ENCODE results near the gene RPH3AL. TPM values are rescaled to one million over a fixed set of nuclear protein-coding genes. Genes with fewer than 3 reads are reported as not detected.

Gene RPH3AL
- polyA plus RNA-seq, 1 experiment: 4.0 TPM

DNA sequence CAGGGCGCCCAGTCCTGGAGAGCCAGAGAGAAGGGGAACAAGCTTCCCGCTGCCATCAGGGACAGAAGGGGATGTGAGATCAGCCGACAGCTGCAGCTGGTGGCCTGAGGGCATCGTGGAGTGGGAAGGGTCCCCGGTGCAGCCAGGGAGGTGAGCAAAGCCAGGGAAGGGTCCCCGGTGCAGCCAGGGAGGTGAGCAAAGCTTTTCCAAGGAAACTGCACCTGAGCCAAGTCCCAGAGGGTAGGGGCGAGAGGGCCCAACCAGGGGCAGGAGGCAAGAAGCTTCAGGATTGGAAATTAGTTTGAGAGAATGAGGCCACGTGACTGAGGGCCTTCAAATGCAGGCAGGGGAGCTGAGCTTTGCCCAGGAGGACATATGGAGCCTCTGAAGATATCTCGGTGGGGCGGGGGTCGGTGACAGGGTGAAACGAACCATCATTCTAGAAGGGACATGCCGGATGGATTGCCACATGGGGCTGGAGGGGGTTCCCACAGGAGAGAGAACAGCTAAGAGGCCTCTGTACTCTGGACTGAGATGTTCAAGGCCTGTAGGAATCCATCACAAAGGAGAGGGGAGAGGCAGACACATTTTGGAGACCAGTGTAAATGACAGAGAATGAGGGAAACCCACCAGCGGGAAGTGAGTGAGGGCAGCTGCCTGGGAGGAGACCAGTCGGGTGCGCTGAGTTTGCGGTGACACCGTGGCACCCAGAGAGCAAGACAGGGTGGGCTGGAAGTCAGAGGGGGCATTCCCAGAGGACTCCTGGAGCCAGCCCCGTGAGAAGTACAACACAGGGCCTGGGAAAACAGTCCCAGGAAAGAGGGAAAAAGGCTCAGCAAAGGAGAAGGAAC lies 31.4 kb upstream of the RPH3AL start:
- ChIA-PET POLR2A (no interaction called here), CTCF (interaction anchor here (0.8 to 1.3 kb wide), 2 partner anchors 219 to 234 kb away, joined by 3 to 4 read pairs; no protein-coding TSS in a partner anchor)
- peaks cover 2% of the 10 kb centered on the region; the same call in 1 of the 2 replicates for H3K27me3 ChIP-seq (ENCODE audit: control insufficient read depth, insufficient read depth, low read length)
- no peak overlapping the region for H3K4me3 ChIP-seq (ENCODE audit: low read depth, low read length)
- no peaks in the 10 kb centered on the region for H3K36me3 ChIP-seq (ENCODE audit: control insufficient read depth, insufficient read depth, low read length)
- TF ChIP-seq, protein P1, sequence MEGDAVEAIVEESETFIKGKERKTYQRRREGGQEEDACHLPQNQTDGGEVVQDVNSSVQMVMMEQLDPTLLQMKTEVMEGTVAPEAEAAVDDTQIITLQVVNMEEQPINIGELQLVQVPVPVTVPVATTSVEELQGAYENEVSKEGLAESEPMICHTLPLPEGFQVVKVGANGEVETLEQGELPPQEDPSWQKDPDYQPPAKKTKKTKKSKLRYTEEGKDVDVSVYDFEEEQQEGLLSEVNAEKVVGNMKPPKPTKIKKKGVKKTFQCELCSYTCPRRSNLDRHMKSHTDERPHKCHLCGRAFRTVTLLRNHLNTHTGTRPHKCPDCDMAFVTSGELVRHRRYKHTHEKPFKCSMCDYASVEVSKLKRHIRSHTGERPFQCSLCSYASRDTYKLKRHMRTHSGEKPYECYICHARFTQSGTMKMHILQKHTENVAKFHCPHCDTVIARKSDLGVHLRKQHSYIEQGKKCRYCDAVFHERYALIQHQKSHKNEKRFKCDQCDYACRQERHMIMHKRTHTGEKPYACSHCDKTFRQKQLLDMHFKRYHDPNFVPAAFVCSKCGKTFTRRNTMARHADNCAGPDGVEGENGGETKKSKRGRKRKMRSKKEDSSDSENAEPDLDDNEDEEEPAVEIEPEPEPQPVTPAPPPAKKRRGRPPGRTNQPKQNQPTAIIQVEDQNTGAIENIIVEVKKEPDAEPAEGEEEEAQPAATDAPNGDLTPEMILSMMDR (IDR thresholded peaks at IDR 0.05; ENCODE audit: insufficient read depth, low read depth, low read length): no peak
- no peak for DNase-seq (ENCODE audit: low read depth)

DNA sequence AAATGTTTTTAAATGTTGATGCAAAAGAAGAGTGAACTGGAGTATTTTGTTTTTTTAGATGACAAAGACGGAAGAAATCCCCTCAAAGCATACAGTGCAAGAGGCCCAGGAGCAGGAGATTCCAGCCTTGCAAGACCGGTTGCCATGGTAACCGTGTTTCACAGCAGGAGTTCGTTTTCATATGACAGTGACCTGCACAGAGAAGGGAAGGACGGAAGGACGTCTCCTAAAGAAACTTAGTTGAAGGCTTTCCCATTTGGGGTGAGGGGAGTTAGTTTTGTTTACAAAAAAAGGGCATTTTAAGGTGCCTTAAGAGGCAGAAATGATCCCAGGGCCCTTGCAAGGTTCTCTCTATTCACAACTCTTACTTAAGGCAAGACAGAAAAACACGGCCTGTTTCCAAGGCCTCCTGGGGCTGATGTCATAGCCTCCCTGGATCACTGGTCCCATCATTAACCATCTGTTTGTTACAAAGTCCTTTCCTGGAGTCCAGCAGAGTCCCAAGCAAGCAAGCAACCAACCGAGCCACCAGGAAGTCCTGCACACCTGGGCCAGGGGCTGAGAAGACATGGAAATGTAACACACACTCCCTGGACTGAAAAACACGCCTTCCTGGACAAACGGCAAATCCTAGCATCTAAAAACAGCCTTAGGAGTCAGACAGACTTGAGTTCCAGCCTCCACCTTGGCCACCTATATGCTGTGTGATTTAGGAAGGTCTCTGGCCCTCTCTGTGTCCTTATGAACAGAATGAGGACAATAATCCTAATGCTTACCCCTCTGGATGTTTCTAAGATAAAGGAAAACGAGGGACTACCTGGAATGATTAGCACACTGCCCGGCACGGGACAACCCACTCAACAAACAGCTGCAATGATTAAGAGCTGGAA lies 30.3 kb upstream of the RPH3AL start:
- Histone ChIP-seq H3K27me3 (ENCODE audit: control insufficient read depth, insufficient read depth, low read length) (peaks cover 2% of the 10 kb centered on the region; the same call in 1 of the 2 replicates), H3K4me3 (ENCODE audit: low read depth, low read length) (no peak overlapping the region), H3K36me3 (ENCODE audit: control insufficient read depth, insufficient read depth, low read length) (no peaks in the 10 kb centered on the region)
- ChIA-PET CTCF (interaction anchor here (0.8 to 1.3 kb wide), 2 partner anchors 218 to 233 kb away, joined by 3 to 4 read pairs; no protein-coding TSS in a partner anchor), POLR2A (no interaction called here)
- TF ChIP-seq, protein P1 (IDR thresholded peaks at IDR 0.05; ENCODE audit: insufficient read depth, low read depth, low read length): no peak
- no peak for DNase-seq (ENCODE audit: low read depth)

DNA sequence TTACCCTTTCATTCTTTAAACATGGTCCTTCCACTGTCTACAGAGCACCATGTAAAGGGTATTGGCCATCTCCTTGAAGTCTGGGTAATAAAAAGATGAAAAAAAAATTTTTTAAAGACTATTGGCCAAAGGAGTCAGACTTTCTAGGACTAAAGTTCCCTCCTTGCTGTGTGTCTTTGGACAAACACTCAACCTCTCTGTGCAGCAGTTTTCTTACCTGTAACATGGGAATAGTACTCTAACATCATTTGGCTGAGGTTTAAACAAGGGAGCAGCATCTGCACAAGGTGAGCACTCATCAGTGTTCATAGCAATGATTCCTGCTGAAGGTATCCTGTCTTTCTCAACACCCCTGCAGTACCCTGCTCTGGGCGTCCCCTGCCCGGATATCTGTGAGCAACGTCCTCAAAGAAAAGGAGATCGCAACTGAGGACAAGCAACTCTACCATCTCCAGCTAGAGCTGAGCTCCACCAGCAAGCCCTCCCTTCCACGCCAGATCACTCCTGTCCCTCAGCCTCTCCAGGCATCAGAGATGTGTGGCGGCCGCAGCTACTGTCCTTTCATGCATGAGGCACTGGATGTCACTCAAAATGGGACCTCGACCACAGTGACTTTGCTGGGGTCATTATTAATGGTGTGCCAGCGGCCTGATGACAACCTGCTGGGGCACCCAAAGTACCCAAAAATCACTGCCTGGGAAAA lies 29.5 kb upstream of the RPH3AL start:
- DNase-seq (ENCODE audit: low read depth): no peak
- H3K27me3 ChIP-seq (ENCODE audit: control insufficient read depth, insufficient read depth, low read length): peaks cover 2% of the 10 kb centered on the region; the same call in 1 of the 2 replicates
- TF ChIP-seq, protein P1 (IDR thresholded peaks at IDR 0.05; ENCODE audit: insufficient read depth, low read depth, low read length): no peak

DNA sequence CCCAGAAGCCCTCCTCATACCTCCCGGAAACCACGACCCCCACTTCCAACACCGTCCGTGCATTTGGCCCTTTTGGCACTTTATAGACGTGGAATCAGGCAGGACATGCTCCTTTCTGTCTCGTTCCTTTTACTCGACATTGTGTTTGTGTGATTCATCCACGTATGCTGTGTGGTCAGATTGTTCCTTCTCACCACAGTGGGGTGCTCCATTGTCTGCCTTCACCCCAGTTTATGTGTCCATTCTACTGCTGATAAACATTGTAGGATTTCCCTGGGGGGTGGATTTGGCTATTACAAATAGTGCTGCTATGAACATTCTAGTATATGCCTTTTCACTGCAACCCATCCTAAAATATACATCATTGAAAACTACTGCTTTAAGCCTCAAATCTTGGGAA lies 28.9 kb upstream of the RPH3AL start:
- TF ChIP-seq, protein P1 (IDR thresholded peaks at IDR 0.05; ENCODE audit: insufficient read depth, low read depth, low read length): no peak
- POLR2A ChIA-PET: no interaction called here

More for the DNA sequence above, 29.5 kb upstream of the RPH3AL start:
- ChIA-PET POLR2A (no interaction called here), CTCF (no interaction called here)
- no peaks in the 10 kb centered on the region for H3K36me3 ChIP-seq (ENCODE audit: control insufficient read depth, insufficient read depth, low read length)
- H3K4me3 ChIP-seq (ENCODE audit: low read depth, low read length): no peak overlapping the region

More for the DNA sequence above, 28.9 kb upstream of the RPH3AL start:
- DNase-seq (ENCODE audit: low read depth): no peak
- no peak overlapping the region for H3K4me3 ChIP-seq (ENCODE audit: low read depth, low read length)
- H3K36me3 ChIP-seq (ENCODE audit: control insufficient read depth, insufficient read depth, low read length): no peaks in the 10 kb centered on the region
- no peaks in the 10 kb centered on the region; the same call in 1 of the 2 replicates for H3K27me3 ChIP-seq (ENCODE audit: control insufficient read depth, insufficient read depth, low read length)
- CTCF ChIA-PET: no interaction called here
